Measurements from ENCODE around the gene TOR3A.

Gene TOR3A

GRCh38 chr1:179104611-179105250, 22.9 kb downstream of the TOR3A start:
- in situ Hi-C loops (cut with HindIII; ENCODE audit: low sequenced_read_pairs): loop anchor here (25.0 kb wide), 1 partner anchor 258 kb away; the partner anchor contains the start of gene AXDND1

GRCh38 chr1:179105393-179105792, 23.5 kb downstream of the TOR3A start:
- in situ Hi-C loops (cut with HindIII; ENCODE audit: low sequenced_read_pairs): loop anchor here (25.0 kb wide), 1 partner anchor 257 kb away; the partner anchor contains the start of gene AXDND1

- in situ Hi-C loops (cut with HindIII; ENCODE audit: low sequenced_read_pairs): loop anchor here (25.0 kb wide), 1 partner anchor 254 kb away; the partner anchor contains the start of gene AXDND1
These were observed 26.1 kb downstream of the TOR3A start for GRCh38 chr1:179107706-179108629.

GRCh38 chr1:179108644-179109043, 26.8 kb downstream of the TOR3A start:
- in situ Hi-C loops (cut with HindIII; ENCODE audit: low sequenced_read_pairs): loop anchor here (25.0 kb wide), 1 partner anchor 254 kb away; the partner anchor contains the start of gene AXDND1

- in situ Hi-C loops (cut with HindIII; ENCODE audit: low sequenced_read_pairs): loop anchor here (25.0 kb wide), 1 partner anchor 247 kb away; the partner anchor contains the start of gene AXDND1
These were observed 33.3 kb downstream of the TOR3A start for GRCh38 chr1:179115181-179115580.

GRCh38 chr1:179119513-179119912, 37.6 kb downstream of the TOR3A start:
- in situ Hi-C loops (cut with HindIII; ENCODE audit: low sequenced_read_pairs): loop anchor here (25.0 kb wide), 1 partner anchor 243 kb away; the partner anchor contains the start of gene AXDND1

GRCh38 chr1:179120736-179121135, 38.9 kb downstream of the TOR3A start:
- in situ Hi-C loops (cut with HindIII; ENCODE audit: low sequenced_read_pairs): loop anchor here (5.0 to 25.0 kb wide), 2 partner anchors 57 to 242 kb away; partner anchors contain the start of gene AXDND1

- in situ Hi-C loops (cut with HindIII; ENCODE audit: low sequenced_read_pairs): loop anchor here (5.0 to 25.0 kb wide), 2 partner anchors 56 to 241 kb away; partner anchors contain the start of gene AXDND1
These were observed 39.5 kb downstream of the TOR3A start for GRCh38 chr1:179121159-179121938.

- in situ Hi-C loops (cut with HindIII; ENCODE audit: low sequenced_read_pairs): loop anchor here (5.0 to 25.0 kb wide), 3 partner anchors 52 to 237 kb away; partner anchors contain the start of genes AXDND1 and SOAT1
These were observed 43.0 kb downstream of the TOR3A start for GRCh38 chr1:179124873-179125272.

- in situ Hi-C loops (cut with HindIII; ENCODE audit: low sequenced_read_pairs): loop anchor here (25.0 kb wide), 1 partner anchor 161 kb away; the partner anchor contains the start of gene SOAT1
These were observed 44.6 kb downstream of the TOR3A start for GRCh38 chr1:179126338-179127060.

GRCh38 chr1:179127163-179127895, 45.5 kb downstream of the TOR3A start:
- in situ Hi-C loops (cut with HindIII; ENCODE audit: low sequenced_read_pairs): loop anchor here (25.0 kb wide), 1 partner anchor 160 kb away; the partner anchor contains the start of gene SOAT1

- in situ Hi-C loops (cut with HindIII; ENCODE audit: low sequenced_read_pairs): loop anchor here (25.0 kb wide), 1 partner anchor 159 kb away; the partner anchor contains the start of gene SOAT1
These were observed 46.6 kb downstream of the TOR3A start for GRCh38 chr1:179128520-179128919.

GRCh38 chr1:179129702-179130473, 48.0 kb downstream of the TOR3A start:
- in situ Hi-C loops (cut with HindIII; ENCODE audit: low sequenced_read_pairs): loop anchor here (25.0 kb wide), 1 partner anchor 157 kb away; the partner anchor contains the start of gene SOAT1

GRCh38 chr1:179135168-179135567, 53.3 kb downstream of the TOR3A start:
- in situ Hi-C loops (cut with HindIII; ENCODE audit: low sequenced_read_pairs): loop anchor here (25.0 kb wide), 1 partner anchor 152 kb away; the partner anchor contains the start of gene SOAT1

- in situ Hi-C loops (cut with HindIII; ENCODE audit: low sequenced_read_pairs): loop anchor here (25.0 kb wide), 1 partner anchor 152 kb away; the partner anchor contains the start of gene SOAT1
These were observed 53.8 kb downstream of the TOR3A start for GRCh38 chr1:179135707-179136106.

- in situ Hi-C loops (cut with HindIII; ENCODE audit: low sequenced_read_pairs): loop anchor here (25.0 kb wide), 1 partner anchor 150 kb away; the partner anchor contains the start of gene SOAT1
These were observed 55.9 kb downstream of the TOR3A start for GRCh38 chr1:179137617-179138255.

- in situ Hi-C loops (cut with HindIII; ENCODE audit: low sequenced_read_pairs): loop anchor here (25.0 kb wide), 1 partner anchor 149 kb away; the partner anchor contains the start of gene SOAT1
These were observed 56.9 kb downstream of the TOR3A start for GRCh38 chr1:179138755-179139154.
